EL (cell line): ENCODE results near the gene SGF29.
"Not testable (repeated sequence)": the region's sequence is repeated elsewhere in the genome, so short reads cannot be mapped to it uniquely, and the experiment has no call there.

Experiments
- DNase-seq: peaks from one replicate; pipeline ENCODE4 v3.0.0-alpha.2; 2016

The SGF29 gene

DNA sequence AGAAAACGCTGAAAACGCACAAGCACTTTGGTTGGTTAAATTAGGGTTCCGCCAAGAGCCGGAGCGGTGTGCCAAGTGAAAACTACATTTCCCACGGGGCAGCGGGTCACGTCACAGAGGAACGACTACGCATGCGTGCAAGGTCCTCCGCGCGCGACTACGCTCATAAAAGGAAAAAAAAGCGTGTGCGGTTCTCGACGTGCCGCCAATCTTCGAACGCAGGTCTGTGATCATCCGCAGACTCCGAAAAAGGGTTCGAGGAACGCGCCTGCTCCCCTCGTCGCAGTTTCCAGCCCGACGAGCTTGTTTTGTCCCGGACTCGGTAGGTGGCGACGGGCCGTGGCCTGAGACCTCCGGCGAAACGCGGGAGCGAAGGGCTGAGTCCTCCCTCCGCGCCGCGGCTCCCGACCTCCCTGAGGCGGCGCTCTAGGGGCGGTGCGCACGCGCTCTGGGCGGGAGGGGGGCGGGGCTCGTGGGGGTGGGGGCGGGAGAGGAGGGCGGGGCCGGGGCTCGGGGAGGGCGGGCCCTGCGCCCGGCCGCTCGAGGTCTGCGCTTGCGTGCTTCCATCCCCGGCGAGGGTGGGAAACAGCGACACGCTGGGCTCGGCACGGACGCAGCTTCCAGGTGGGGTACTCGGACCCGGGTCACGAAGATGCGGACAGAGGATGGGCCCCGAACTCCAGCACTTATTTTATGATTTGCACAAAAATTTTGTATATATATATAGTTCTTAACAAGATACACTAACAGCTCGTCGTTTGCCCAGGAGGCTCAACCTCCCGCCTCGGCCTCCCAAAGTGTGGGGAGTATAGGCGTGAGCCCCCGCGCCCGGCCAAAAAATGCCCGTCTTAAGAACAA is at the start of gene SGF29:
Gene SGF29, plus strand, starts transcription at position 145 of the 858 bp plus-strand sequence. CDS start 27,150 bp downstream, outside the sequence.
- peak; percentile 89 for DNase-seq

DNA sequence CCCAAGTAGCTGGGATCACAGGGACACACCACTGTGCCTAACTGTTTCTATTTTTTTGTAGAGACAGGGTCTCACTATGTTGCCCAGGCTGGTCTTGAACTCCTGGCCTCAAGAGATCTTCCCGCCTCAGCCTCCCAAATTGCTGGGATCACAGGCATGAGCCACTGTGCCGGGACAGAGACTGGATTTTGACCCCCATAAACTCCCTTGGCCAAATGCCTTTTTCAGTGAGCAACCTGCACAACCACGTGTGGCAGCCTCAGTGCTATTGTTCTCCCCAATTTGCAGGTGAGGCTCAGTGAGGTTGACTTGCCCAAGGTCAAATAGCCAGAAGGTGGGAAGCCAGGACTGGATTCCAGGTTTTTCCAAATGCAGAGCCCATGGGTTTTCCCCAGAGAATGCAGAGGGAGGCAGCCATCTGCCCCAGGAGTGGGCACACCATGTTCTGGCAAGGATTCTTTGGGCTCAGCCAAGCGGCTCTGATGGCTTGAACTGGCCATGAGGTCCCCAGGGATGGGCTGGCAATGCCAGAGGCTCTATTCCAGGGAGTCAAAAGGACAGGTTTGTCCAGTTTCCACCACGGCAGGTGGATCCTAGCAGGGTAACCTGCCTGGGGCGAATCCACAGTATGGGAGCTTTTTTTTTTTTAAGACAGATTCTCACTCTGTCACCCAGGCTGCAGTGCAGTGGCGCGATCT is 48.9 kb upstream of the SGF29 start:
- no peak for DNase-seq

DNA sequence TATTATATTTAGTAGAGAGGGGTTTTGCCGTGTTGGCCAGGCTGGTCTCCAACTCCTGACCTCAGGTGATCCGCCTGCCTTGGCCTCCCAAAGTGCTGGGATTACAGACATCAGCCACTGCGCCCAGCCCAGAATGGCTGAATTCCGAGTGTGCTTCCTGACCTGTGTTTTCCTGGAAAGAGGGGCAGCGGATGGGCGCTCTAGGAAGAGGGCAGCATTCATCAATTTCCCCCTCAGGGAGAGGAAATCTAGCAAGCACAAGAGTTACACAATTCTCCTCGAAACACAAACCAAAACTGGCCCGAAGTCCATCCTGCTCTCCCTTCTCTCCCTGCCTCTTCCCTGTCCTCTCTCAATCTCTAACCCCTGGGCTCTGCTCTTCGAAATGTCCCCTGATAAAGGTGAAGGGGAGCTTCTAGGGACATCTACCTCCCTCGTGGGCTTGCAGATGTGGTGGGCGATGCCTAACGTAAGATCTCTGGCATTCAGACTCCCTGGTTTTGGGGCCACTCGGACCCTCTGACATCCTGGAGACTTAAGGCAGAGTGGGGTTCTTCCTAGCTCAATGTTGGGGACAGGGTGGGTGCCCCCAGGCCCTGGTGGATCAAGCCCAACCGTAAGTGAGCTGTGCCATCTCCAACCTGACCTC is 48.1 kb upstream of the SGF29 start:
- DNase-seq = no peak

DNA sequence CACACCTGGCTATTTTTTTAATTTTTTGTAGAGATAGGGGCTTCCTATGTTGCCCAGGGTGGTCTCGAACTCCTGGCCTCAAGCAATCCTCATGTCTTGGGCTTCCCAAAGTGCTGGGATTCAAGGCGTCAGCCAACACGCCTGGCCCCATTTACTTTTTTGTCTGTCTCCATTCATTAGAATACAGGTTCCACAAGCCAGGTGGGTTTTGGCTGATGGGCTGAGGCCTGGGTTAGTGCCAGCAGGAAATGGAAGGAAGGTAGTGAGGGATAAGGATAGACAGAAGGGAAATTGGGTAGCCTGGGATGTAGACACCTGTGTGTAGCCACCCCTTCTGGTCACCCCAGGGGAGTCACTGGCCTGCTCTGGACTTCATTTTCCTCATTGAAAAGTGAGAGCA is 42.7 kb upstream of the SGF29 start:
- DNase-seq = no peak

GRCh38 chr16:28511801-28512789 is 41.6 kb upstream of the SGF29 start:
- DNase-seq = no peak

- DNase-seq = no peak
Observed at GRCh38 chr16:28513484-28514181, 40.1 kb upstream of the SGF29 start.

DNA sequence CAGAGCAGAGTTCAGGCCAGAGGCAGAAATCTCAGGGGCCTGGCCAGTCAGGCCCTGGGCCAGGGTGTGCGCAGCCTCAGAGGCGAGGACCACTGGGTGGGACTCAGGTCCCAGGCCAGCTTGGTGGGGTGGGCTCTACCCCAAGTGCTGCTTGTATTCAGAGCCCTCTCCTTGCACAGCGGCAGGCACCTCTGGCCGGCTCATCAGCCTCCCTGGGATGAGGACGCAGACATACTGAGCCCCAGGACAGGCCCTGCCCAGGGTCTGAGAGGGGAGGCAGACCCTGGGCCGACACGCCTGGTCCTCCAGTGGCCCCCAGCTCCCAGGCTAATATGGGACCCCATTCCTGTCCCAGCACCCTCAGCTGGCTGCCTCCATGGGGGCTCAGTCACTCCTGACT is 39.5 kb upstream of the SGF29 start:
- DNase-seq = no peak

DNA sequence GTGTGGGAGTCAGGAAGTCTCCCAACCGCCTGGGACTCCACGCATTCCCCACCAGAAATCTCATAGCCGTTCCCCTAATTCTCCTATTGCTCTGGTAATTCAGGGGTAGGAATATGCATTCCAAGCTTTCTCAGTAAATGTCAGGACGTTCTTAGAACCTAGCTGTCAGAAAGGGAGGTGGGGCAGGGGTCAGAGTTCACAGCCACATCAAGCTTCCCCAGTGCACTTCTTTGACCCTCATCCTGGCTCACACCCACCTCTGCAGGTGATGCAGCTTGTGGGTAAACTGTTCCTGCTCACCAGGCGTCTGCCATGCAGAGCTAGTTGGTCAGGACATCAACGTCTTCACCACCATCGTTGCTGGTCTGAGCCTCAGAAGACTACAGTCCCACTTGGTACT is 33.0 kb upstream of the SGF29 start:
- no peak for DNase-seq

- DNase-seq = no peak
Observed at GRCh38 chr16:28521436-28521835, 32.3 kb upstream of the SGF29 start.

GRCh38 chr16:28522792-28523191 is 30.9 kb upstream of the SGF29 start:
- DNase-seq = no peak

GRCh38 chr16:28524681-28525171 is 29.0 kb upstream of the SGF29 start:
- DNase-seq = no peak

DNA sequence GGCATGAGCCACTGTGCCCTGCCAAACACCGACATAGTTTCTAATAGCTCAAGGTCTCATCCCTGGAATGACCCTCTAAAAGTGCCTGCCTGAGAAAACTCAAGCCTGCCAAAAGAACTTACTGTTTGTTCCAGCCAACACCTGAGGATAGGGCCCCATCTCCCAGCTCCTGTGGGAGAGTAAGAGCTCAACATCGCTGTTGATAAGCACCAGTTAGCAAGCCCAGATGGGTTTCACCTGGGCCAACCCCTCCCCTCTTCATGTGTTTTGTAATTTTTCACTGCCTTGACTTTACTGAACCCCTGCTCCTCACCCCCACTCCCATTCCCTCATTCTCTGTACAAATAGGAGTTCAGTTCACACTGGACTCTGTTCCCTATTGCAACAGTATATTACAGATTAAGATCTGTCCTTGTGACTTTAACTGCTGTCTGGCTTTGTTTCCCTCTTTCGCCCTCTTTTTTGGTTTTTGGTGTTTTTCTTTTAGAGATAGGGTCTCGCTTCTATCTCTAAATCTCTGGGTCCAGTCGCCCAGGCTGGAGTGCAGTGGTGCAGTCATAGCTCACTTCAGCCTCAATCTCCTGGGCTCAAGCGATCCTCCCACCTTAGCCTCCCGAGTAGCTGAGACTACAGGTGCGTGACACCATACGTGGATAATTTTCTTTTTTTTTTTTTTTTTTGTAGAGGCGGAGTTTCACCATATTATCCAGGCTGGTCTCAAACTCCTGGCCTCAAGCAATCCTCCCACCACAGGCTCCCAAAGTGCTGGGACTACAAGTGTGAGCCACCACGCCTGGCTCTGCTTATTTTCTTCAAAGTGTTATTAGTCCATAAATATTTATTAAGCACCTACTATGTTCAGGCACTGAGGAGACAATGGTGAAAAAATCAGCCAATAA is 27.3 kb upstream of the SGF29 start:
- DNase-seq = no peak

- DNase-seq = not testable (repeated sequence)
Observed at GRCh38 chr16:28527100-28527785, 26.5 kb upstream of the SGF29 start.

DNA sequence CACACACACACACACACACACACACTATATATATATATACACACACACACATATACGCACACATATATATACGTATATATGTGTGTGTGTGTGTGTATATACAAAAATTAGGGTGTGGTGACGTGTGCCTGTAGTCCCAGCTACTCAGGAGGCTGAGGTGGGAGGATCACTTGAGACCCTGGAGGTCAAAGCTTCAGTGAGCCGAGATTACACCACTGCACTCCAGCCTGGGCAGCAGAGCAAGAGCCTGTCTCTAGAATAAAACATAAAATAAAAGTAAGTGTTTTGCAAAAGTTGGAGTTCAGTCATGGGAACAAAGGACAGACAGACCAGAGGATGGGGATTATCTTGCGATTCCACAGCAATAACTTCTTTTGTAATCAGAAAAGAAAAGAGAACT is 25.7 kb upstream of the SGF29 start:
- DNase-seq = no peak

DNA sequence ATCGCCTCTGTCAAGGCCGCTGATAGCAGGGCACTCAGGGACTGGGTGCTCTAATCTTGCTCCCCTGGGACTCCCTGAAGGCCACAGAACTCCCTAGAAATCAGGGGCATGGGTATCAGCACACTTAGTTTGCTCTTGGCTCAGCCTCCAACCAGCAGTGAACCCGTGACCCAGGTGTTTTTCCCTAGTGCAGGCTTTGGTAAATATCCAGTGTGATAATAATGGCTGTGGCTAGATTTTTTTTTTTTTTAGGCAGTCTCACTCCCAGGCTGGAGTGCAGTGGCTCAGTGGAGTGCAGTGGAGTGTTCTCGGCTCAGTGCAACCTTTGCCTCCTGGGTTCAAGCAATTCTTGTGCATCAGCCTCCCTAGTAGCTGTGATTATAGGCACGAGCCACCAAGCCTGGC is 25.3 kb upstream of the SGF29 start:
- no peak for DNase-seq

DNA sequence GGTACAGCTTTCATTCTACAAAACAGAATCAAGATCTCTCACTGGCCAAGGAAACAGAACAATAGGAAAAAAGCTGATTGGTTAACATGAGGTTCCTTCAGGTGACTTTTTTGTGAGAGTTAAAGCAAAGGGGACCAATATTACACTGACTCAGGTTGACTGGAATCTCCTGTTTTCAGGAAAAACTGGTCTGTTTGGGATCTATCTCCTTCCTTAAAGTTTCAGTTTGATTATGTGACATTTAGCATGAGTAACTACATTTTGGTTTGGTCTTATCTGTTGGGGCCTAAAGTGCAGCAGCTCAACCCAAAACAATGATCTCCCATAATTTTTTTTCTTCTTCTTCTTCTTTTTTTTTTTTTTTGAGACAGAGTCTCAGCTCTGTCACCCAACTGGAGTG is 24.6 kb upstream of the SGF29 start:
- DNase-seq = no peak

GRCh38 chr16:28531777-28532744 is 21.7 kb upstream of the SGF29 start:
- no peak for DNase-seq

- DNase-seq = no peak
Observed at GRCh38 chr16:28532940-28533647, 20.6 kb upstream of the SGF29 start.
